ENCODE results near the gene UBAC1. TPM values are rescaled to one million over a fixed set of nuclear protein-coding genes. Genes with fewer than 3 reads are reported as not detected.
A peak's percentile ranks its signal among the peaks of the same experiment; 100 is the strongest.

Gene UBAC1
- total and polyA plus RNA-seq, 10 of the 15 experiments (the other 5 are each of a cell fraction or from before 2014, with no cell fraction given), result 16.7 to 54.6 (median 38.5) TPM

DNA sequence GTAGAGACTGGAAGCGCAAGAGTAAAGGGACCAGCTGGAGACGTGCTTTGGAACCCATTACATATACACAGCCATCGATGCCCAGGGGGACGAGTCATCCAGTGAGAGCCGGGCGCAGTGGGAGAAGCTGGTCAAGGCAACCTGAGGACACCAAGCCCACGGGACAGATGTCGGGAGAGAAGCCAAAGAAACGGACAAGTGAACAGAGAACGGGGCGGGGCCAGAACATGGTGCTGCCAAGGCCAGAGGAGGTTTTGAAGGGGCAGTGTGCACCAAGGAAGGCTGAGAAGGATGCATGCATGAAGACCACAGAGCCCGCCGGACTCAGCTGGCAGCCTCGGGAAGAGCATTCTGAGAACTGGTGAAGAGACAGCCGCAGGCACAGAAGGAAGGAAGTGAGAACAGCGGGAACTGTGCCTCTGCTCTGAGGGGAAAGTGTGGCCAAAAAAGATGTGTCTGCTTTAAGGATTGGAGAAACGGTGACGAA lies 74.1 kb downstream of the UBAC1 start:
- in situ Hi-C loops (cut with MboI) (no loop called here), intact Hi-C loops (cut with micrococcal nuclease; ENCODE audit: unreplicated experiment) (no loop called here)
- 84% methylated on average over 18 of the region's 18 CpGs for WGBS (ENCODE audit: insufficient coverage, insufficient replicate concordance, low lambda C conversion rate, missing lambda C conversion rate)
- no peak for TF ChIP-seq STAT3 (IDR thresholded peaks at IDR 0.05; ENCODE audit: low read depth, low read length)
- TF ChIP-seq, protein P1, sequence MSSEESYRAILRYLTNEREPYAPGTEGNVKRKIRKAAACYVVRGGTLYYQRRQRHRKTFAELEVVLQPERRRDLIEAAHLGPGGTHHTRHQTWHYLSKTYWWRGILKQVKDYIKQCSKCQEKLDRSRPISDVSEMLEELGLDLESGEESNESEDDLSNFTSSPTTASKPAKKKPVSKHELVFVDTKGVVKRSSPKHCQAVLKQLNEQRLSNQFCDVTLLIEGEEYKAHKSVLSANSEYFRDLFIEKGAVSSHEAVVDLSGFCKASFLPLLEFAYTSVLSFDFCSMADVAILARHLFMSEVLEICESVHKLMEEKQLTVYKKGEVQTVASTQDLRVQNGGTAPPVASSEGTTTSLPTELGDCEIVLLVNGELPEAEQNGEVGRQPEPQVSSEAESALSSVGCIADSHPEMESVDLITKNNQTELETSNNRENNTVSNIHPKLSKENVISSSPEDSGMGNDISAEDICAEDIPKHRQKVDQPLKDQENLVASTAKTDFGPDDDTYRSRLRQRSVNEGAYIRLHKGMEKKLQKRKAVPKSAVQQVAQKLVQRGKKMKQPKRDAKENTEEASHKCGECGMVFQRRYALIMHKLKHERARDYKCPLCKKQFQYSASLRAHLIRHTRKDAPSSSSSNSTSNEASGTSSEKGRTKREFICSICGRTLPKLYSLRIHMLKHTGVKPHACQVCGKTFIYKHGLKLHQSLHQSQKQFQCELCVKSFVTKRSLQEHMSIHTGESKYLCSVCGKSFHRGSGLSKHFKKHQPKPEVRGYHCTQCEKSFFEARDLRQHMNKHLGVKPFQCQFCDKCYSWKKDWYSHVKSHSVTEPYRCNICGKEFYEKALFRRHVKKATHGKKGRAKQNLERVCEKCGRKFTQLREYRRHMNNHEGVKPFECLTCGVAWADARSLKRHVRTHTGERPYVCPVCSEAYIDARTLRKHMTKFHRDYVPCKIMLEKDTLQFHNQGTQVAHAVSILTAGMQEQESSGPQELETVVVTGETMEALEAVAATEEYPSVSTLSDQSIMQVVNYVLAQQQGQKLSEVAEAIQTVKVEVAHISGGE (CRISPR knock-in tag; IDR thresholded peaks at IDR 0.05), result no peak
- TF ChIP-seq NRF1 (conservative IDR thresholded peaks at IDR 0.05; ENCODE audit: low read depth, low read length), result no peak
- no peak for TF ChIP-seq ATF7 (IDR thresholded peaks at IDR 0.05; ENCODE audit: low read depth)
- TF ChIP-seq FOXM1 (IDR thresholded peaks at IDR 0.05; ENCODE audit: low read depth, low read length), result no peak
- TF ChIP-seq ZNF622 (IDR thresholded peaks at IDR 0.05), result no peak
- TF ChIP-seq RAD51 (IDR thresholded peaks at IDR 0.05), result no peak
- no peak for TF ChIP-seq SMARCA5 (IDR thresholded peaks at IDR 0.05)
- CTCF ChIA-PET, result no interaction called here
- Histone ChIP-seq H3K79me2 (ENCODE audit: control insufficient read depth, insufficient read depth, low read length) (peaks cover 45% of the 10 kb centered on the region), H3K27ac (ENCODE audit: control insufficient read depth, insufficient read depth) (peak overlapping the region; percentile 74), H3K9me3 (replicated peaks; ENCODE audit: control insufficient read depth, insufficient read depth, low read length) (no peaks in the 10 kb centered on the region), H4K20me1 (ENCODE audit: control insufficient read depth, insufficient read depth) (no peaks in the 10 kb centered on the region; the same call in 1 of the 2 replicates), H3K4me3 (peak overlapping the region; percentile 47; the same call in 1 of the 2 replicates), H3K9ac (ENCODE audit: control insufficient read depth, insufficient read depth, low read length) (peak overlapping the region; percentile 61; the same call in 1 of the 2 replicates), H3K4me1 (ENCODE audit: control insufficient read depth, insufficient read depth, low read length) (peaks cover 20% of the 10 kb centered on the region), H3K4me2 (ENCODE audit: control insufficient read depth, insufficient read depth) (peak overlapping the region; percentile 83), H3K27me3 (replicated peaks in 1 of 2; ENCODE audit: control insufficient read depth in 2 of 2, insufficient read depth in 2 of 2, low read length in 1 of 2) (no peaks in the 10 kb centered on the region), H3K36me3 (ENCODE audit: control insufficient read depth in 2 of 2, insufficient read depth in 2 of 2, low read length in 1 of 2) (peaks cover 0 to 7% of the 10 kb centered on the region in 2 experiments; a peak in 2 of 4 replicates), H2AFZ (ENCODE audit: control insufficient read depth, low read depth, low read length) (peak overlapping the region; percentile 51; the same call in 1 of the 2 replicates)
- FAIRE-seq (peak; percentile 81), ATAC-seq (no peak), DNase-seq (ENCODE audit: low read depth, low spot score) (no peak)
- SMC1A ChIA-PET (ENCODE audit: uncharacterized antibody, unreplicated experiment), result interaction anchor here (1.0 kb wide), 1 partner anchor 16 kb away, joined by 3 read pairs; no protein-coding TSS in a partner anchor
- POLR2A ChIA-PET, result no interaction called here
- no TSS peak for BruUV-seq (replicated peaks)
- RAD21 ChIA-PET (ENCODE audit: unreplicated experiment), result no interaction called here
